ENCODE results near the gene CDC73.
"Not testable (repeated sequence)": the region's sequence is repeated elsewhere in the genome, so short reads cannot be mapped to it uniquely, and the experiment has no call there.

Gene CDC73

DNA sequence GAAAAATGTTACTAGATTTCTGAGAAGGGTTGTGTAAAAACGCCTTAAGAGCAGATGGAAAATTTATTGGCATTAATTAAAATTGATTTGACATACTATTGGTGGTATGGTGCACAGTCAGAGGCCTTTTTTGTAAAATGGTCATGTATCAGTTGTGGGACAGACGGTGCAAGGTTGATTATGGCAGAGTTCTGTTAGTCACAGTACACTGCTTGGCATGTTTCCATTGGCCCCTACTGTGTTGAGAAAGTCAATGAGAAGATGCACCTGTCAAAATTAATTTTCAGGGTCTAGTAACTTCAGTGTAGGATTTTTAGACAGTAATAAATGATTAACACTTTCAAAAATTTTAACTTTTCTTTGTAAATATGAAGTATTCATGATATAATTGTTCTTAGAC, 60.2 kb downstream of the CDC73 start:
- DNase-seq: no peak

DNA sequence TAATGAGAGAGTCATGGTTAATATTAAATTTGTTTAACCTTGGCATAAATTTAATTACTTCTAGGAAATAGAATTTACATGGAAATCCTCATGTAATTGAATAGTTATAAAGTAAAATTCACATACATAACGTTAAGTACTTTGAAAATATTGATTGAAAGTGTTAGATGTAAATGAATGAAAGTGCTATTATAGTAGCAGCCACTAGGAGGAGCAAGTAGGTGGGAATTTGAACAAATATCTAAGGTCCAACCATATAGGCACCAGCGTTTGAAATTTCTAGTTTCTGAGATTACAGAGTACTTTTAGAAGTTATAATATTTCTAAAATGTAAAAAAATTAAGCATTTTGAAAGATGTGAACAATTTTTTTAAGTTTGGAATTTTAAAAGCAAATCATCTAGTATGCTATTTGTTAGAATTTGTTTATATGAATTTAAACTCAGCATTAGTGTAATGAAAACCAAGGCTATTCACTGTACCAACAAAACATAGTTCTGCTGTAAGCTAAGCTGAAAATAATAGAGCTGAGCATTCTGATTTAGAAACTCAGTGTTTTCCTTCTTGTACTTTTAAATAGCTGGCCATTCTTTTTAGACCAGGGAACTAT, 61.3 kb downstream of the CDC73 start:
- DNase-seq: peak; percentile 7

DNA sequence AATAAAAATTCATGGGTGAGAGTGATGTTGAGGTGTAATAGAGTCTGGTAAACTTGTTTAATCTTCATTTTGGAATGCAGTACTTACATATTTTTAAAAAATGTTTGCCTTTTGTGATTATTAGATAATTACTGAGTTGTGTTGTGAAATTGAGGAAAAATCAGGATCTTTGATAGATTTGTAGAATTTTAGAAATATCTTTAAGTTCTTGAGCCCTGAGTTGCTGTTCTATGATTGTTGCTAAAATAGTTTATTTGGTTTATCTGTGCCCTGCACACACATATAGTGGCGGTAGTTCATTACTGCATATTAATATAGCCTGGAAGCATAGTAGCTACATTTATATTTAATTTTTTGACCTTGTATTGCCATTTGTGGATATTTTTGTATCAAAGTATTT, 62.9 kb downstream of the CDC73 start:
- no peak for DNase-seq

DNA sequence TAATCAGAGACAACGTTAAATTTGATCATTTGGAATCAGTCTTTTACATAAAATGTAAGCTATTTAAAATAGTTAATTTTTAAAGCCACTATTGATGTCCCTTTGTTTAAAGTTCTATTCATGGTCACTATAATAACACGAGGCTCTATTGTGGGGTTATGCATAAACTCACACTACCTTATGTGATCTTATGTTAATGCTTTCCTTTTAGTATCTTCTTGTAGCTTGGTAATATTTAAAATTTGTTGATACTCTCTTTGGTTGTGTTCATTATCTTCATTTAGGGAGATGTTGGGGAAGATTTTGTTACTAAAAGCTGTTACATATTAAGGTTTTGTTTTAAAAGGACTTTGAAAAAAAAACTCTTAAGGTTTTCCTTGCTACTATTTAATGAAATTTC, 63.4 kb downstream of the CDC73 start:
- no peak for DNase-seq

DNA sequence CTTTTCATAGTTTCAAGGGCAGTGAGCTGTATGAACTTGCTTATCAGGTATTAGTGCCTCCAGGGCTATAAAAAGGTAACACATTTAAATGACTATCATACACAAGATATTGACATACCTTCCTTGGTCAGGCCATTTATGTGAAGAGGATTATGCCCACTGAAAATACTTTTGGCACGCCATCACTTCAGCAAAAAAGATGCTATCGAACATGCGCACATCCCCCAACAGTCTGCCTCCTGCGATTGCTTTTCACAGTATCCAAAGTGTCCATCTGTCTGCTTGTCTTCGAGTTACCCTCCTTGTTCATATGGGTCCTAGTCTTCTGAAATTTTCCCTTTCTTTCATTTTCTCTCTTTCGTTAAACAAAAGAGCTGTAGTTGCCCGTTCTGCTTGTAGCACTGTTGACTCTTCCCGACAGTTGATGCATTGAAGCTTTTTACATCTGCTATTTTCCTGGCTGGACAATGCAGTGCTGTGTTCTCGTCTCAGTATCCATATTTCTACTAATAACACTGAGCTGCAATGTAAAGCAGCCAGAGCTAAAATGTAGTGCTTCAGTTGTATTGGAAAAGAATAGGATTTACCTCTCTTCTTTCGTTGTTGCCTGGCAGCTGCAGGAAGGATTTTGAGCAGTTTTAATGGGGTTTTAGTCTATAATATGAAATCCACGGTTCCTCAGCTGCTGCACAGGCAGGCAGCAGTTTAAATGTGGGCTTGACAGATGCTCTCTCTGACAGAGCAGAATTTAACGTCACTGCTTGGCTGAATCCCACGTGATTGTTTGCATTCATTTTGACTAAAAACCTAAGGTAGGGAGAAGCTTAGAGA, 64.3 kb downstream of the CDC73 start, which contains the start of gene B3GALT2:
TSS of gene B3GALT2 (minus strand) at position 713 of the 831 bp plus-strand sequence. CDS start 5,051 bp downstream, outside the sequence.
- DNase-seq: no peak

DNA sequence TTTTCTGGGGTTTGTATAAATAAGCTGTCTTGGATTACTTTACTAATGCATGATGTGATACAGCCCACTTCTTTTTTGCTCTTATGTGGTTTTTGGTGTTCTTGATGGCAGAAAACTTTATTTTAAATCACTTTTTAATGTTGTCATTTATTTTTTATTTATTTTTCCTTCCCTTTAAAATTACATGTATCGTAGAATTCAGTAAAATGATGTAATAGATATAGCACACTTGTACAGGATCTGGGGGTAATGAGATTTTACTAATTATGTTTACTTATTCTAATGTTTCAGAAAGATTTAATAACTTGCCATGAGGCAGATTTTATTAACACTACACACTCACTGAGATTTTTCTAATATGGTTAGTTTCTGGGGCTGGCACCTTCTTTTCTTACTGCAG, 65.3 kb downstream of the CDC73 start:
- DNase-seq: no peak

DNA sequence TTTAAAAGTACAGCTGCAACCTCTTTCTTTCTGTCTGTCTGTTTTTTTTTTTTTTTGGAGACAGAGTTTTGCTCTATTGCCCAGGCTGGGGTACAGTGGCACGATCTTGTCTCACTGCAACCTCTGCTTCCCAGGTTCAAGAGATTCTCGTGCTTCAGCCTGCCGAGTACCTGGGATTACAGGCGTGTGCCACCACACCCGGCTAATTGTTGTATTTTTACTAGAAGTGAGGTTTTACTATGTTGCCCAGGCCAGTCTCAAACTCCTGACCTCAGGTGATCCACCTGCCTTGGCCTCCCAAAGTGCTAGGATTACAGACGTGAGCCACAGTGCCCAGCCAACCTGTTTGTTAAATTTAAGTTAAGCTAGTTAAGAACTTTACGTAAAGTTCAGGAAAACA, 67.1 kb downstream of the CDC73 start:
- not testable (repeated sequence) for DNase-seq

DNA sequence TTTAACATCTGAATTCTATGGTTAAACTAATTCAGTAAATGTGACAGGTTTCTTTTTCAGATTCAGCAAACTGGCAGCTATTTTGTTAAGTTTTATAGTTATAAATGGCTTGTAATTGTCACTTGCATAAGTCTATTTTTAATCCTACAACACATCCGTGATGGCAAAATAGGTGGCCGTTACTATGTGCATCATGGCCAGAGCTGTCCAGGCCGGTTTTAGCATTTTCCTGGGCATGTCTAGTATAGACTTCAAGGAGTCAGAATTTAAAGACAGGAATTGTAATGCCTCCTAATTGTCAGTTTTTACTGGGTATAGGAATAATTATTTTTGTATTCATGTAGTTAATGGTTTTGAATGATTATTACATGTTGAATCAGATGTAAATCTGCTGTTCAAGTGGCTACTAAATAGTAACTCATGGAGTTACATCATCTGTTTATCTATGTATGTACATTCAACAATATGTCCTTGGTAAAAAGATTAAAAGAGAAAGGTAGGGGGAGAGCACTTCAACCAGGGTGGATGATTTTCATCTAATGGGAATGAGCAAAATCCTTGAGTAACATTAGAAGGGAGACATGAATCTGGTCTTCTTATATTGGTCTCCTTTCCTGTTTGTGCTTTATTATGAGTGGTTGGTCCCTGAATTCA, 67.7 kb downstream of the CDC73 start:
- DNase-seq: no peak

DNA sequence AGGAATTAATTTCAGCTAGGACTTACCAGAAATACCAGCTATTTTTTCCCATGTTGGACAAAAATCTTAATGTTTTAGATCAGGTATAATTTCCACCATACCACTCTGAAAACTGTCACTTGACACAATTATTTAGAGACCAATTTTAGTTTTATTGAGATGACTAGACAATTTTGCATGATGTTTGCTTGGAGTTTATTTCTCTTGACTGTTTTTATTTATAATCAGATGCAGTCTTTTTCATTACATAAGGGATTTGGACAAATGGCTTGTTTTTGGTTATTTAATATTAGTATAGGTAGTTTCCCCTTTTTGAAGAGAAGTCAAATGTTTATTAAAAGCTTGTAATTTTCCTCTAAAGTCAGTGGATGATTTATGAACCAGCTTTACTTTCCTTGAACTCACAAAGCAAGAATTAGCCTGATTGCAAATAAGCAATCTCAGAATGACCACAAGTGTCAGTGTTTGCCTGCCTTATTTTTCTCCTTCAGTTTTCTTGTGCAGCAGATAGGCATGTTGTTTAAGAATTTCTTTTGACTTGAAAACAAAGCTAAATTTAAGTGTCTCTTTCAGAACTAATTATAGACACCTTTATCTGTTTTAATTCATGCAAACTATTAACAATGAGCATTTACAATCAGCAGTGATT, 68.4 kb downstream of the CDC73 start:
- DNase-seq: no peak

DNA sequence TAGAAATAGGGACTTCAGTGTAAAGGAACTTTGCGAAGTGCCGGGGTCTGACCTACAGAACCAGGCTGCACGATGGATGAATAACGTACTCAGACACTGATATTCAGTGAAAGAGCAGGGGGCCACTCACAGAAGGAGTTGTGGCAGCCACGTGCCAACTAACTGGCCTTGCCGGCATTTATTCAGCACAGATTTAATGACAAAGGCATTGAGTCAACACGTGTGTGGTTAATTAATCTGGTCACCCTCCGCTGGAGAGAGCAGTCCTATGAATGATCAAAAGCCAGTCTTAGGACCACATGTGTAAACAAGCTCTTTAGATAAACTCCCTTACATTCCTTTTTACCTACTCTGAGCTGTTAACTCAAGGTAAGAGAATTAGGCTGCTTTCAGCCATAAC, 70.8 kb downstream of the CDC73 start:
- no peak for DNase-seq

DNA sequence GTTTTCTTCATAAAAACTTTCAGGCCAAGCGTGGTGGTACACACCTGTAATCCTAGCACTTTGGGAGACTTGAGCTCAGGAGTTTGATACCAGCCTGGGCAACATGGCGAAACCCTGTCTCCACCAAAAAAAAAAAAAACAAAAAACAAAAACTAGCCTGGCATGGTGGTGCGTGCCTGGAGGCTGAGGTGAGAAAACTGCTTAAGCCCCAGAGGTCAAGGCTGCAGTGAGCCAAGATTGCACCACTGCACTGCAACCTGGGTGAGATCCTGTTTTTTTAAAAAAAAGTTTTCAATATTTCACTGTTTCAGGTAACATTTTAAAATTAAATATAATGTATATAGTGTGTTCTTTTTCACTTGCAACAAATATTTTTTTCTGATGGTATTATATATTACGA, 78.1 kb downstream of the CDC73 start:
- no peak for DNase-seq

DNA sequence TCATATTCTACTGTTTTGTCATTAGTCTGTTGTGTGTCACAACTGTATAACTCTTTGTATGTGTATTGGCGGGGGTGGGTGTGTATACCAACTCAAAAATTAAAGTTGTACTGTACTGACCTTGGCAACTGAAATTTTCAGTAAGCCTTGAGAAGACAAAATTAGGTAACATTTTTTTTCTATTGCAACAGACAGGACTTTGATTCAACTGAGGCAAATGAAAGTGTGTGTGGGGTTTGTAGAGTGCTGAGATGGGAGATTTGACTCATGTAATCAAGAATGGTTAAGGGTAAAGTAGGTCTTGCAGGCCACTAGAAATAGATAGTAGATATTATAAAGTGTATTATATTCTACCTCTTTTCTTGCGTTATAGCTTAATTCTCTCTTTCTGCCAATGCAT, 79.2 kb downstream of the CDC73 start:
- DNase-seq: no peak

DNA sequence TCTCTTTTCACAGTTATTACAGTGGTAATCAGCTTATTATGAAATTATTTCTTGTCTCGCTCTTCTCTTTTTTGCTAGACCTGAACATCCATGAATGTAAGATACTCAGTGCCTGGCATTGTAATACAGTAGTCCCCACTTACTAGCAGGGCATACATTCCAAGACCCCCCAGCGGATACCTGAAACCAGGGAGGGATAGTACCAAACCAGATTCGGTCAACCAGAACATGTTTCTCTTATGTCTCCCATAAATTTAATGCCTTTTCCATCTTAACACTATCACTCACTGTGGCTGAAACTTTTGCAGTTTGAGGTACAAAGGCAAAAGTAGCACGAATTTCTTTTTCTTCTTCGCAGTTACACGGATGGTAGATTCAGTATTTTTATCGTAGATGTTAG, 89.2 kb downstream of the CDC73 start:
- DNase-seq: no peak

DNA sequence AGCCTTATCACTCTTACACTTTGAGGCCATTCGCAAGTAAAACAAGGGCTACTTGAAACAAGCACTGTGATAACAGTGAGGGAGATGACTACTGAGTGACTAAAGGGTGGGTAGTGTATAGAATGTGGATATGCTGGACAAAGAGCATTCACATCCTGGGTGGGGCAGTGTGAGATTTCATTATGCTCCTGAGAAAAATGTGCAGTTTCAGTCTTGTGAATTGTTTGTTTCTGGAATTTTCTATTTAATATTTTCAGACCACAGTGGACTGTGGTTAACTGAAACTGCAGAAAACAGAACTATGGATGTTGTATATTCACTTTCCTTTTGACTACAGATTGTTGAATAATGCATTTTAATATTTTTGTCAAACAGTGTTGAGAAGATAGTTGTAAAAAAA, 89.7 kb downstream of the CDC73 start:
- no peak for DNase-seq

DNA sequence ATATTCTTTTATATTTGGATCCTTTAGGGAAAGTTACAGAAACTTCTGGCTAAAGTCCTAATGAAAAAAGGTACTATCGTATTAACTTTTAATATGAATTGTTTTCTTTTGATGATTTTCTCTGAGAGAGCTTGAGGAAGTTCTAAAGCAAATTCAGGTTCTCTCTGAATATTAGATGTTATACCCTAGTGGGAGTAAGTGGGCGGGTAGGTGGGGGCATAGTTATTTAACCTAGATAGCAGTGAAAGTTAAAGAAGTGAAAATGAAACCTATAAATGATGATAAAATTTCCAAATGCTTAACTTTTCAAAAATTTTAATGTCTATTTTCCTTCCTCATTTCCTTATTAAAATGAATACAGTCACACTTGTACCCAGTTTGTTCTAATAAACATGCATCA, 90.8 kb downstream of the CDC73 start:
- no peak for DNase-seq

DNA sequence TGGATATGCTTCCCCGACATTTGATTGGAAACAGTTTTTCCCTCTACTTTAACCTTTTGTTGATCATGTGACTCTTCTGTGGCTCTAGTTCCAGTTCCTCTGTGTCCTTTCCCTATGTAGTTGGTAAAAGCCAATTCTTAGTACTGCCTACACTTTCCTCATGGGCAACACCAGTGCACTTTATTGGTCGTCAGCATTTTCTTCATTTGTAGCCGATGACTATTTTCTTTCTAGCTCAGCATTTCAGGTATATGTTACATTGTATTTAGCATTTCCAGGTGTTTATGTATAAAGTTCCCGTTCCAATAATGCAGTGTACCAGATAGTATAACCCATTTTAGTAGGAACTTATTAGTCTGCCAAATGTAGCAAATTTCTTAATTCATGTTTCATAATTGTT, 92.2 kb downstream of the CDC73 start:
- DNase-seq: no peak

DNA sequence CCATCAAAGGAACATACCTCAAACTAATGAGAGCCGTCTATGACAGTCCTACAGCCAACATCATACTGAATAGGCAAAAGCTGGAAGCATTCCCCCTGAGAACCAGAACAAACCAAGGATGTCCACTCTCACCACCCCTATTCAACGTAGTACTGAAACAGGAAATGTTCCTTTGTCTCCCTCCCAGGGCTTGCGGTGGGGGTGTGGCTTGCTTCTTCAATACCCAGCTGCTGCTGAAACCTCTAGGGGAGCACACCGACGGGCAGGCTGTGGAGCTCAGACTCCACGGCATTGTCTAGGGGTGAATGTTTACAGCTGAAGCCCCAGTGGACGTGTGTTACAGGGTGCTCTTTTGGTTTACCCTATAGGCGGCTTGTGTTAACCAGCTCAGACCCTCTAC, 95.1 kb downstream of the CDC73 start:
- DNase-seq: no peak

DNA sequence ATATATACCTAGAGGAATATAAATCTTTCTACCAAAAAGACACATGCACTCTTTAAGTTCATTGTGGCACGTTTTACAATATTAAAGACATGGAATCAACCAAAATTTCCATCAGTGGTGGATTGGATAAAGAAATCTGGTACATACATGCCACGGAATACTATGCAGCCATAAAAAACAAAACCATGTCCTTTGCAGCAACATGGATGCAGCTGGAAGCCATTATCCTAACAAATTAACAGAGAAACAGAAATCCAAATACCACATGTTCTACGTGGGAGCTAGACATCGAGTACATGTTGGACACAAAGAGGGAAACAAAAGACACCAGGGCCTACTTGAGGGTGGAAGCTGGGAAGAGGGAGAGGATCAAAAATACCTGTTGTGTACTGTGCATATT, 97.6 kb downstream of the CDC73 start:
- DNase-seq: no peak

DNA sequence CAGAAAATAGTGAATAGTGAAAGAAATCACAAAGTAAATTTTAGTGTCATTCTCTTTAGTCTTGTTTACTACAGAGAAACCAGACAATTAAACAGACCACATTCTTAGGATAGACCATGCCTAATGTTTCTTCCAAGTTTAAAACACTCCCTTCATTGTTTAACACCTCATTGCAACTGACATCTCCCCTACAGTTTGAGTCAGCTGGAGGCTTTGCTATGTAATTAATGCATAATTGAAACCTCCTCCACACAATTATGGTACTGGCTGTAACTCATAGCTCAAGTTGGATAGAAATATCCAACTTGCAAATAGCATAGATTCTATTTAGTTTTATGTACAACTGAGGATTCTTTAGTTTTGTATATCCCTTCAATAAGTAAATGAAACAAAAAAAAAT, 99.8 kb downstream of the CDC73 start:
- no peak for DNase-seq

DNA sequence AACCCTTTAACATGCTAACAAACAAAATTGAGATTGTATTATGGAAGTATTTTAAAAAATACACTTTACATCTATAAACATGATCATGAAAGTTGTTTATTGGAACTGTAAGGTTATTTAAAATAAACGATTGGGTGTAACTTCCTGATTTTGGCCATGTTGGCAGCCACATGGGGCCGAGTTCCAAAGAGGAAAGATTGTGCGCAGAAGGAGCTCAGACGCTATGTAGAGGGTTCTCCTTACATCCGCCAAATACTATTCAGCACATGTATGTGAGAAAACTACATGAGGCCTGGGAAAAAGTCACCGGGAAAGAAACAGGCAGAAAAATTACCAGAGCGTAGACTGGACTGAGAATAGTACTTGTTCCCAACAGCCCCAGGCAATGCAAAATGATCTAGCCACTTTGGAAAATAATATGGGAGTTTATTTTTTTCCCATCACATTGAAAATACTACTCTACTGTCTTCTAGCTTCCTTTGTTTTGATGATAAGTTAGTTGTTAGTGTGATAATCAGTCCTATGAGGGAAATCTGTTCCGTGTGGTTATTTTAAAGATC, 100.3 kb downstream of the CDC73 start:
- no peak for DNase-seq

DNA sequence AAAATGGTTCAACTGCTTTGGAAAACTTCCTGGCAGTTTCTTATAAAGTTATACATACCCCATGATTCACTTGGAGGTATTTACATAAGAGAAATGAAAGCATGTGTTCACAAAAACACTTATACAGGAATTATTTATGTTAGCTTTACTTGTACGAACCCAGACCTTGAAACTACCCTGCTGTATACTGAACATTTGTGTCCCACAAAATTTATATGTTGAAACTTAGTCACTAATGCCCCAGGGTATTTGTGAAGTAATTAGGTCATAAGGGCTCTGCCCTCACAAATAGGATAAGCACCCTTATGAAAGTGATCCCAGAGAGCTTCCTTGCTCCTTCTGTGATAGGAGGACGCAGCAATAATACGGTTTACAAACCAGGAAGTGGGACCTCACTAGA, 107.3 kb downstream of the CDC73 start:
- no peak for DNase-seq

DNA sequence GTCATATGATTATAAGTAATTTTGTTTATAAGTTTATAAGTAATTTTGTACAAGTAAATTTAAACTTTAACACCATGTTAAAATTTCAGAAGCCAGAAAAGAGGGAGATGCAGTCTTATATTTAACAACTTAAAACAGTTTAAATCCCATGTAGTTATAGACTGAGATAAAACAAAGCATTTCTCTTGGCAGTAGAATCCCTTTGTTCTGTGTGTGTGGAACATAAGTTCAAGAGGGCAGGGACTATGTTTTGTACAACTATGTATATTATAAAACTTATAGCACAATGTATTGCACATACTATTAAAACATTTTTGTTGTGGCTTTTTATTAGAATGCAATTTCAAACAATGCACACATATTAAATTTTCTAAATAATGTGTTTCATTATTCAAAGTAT, 109.3 kb downstream of the CDC73 start:
- DNase-seq: not testable (repeated sequence)

DNA sequence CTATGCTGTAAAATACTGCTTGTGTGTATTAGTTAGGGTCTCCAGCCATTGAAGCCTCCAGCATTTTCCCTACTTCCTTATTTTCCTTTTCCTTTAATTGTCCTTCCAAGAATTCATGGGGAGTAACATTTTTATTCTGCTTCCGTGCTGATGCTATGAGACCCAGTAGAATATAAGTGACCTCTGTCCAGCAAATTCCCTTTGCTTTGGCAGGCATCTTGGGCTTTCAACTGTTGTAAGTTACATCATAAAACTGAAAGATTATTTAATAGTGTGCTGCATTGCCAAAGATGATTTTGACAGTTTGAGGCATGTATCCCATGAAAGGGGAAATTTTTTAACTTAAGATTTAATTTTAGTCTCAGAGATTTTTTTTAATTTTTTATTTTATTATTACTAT, 112.7 kb downstream of the CDC73 start:
- DNase-seq: no peak
